HG03066 (cell line): Measurements from ENCODE around the gene MTMR10.
A peak's percentile ranks its signal among the peaks of the same experiment; 100 is the strongest.

ENCODE experiments used
- ATAC-seq: cut with Tn5 transposase; IDR thresholded peaks from one replicate; pipeline ENCODE4 v1.9.1; 2021; ENCODE audit warnings: low read depth; ENCODE audit not compliant: unreplicated experiment

Gene MTMR10

DNA sequence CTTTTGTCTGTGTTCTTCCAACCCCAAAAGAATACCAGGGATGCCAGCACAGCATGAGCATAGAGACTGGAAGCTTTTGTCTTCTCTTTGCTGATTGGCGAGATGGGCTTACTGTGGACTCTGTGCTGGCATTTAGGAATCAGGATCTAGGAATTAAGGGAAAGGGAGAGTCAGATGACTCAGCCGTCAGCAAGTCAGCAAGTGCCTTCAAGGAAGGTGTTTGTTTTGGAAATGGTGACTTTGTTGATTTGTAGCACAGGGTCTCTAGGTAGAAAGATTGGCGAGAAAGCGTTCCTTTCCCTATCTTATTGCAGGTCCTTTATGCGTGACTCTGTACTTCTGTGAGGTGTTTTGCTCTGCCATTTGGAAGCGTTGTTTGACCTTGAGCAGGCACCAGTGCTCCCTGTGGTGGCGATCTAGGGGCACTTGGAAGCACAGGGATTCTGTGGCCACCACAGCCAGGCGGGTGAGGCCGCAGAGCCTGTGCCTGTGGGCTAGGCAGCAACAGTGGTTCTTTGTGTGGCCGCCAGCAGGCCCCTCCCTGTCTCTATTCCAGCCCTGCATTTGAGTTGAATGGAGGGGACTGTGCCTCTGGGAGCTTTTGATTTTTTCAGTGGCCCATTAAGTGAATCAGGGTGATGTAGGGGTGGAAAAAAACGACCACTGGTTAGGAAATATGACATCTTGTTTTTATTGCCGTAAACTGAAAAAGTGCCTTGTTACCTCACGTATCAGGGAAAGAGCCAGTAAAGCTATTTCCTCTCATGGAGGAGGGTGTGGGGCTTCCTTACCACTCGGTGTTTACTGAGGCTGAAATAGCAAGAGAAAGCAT, 68.7 kb downstream of the MTMR10 start:
- ATAC-seq = no peak

DNA sequence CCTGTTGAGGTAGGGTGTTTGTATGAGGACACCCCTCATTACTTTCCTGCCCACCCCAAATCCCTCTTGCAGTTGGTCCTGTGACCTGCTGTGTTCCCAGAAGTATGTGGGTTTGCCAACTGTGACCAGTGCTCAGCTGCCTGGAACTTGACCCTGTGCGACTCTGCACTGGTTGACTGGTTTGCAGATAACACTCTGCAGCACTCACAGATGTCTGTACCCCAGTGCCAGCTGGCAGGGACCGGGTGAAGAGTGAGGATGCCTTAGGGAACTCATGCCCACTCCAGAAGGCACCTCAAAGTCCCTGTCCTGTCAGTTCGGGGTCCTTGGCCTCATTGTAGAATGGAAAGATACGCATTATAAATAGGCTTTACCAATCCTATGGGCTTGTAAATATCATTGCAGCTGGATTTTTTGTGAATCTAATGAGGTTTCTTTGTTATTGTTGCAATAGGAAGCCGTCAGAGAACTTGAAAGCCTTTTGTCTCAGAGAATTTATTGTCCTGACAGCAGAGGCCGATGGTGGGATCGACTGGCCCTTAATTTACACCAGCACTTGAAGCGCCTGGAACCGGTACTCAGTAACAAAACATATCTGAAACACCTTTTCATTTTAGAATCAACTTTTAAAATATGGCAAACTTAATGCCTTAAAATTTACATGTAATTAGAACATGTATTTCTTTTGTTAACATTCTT, 69.5 kb downstream of the MTMR10 start:
- ATAC-seq = no peak

DNA sequence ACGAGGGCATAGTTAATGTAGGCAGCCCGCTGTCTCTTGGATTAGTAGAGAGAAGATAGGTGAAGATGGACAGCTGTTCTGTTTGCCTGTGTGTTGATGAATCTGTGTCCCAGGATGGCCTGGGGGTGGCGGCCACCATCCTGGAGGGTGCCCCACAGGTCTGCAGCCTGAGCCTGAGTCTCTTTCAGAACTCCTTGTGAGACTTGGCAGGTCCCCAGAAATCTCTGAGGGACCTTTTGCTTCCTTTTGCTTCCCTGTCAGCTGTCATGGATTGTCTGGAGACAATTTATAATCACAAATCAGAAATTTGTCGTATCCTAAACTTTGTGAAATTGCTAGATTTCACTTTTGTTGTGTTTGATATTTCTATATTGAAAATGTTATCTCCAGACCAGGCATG, 70.3 kb downstream of the MTMR10 start:
- no peak for ATAC-seq

DNA sequence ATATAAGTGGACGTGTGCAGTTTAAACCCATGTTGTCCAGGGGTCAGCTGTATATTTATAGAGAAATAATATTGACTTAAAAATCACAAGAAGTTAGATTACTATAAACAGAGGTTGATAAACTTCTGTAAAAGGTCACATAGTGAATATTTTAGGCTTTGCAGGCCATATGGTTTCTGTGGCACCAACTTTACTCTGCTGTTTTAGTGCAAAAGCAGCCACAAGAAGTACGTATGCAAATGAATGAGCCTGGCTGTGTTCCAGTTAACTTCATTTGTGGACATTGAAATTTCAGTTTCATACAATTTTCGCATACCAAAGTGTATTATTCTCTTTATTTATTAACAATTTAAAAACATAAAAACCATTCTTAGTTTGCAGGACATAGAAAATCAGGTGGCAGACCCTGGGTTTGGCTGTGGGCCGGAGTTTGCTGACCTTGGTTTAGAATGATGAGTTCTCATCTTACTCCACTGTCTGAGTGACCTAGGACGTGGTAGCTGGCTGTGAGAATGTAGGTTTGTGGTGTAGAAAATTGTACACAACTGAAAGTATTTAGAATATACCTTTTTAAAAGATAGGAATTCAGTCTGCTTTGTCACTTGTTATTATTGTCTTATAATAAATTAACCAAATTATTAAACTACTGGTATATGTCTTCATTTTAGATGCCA, 71.4 kb downstream of the MTMR10 start:
- ATAC-seq = no peak

DNA sequence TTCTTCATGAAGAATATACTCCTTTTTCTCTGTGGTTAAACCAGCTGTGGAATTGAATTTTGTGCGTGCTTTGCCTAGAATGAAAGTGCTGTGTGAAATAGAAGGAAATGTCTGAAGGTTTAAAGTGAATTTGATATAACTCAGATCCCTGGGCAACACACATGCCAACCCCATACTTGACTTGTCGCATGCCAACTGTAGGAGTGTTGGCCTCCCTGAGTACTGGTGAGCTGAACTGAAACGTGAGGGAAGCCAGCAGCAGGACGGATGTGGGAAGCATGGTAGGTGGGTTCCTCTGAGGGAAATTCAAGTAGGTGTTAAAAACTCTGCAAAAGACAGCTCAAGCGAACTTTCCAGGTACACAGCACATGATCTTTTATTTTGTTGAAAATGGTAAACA, 73.1 kb downstream of the MTMR10 start:
- no peak for ATAC-seq

DNA sequence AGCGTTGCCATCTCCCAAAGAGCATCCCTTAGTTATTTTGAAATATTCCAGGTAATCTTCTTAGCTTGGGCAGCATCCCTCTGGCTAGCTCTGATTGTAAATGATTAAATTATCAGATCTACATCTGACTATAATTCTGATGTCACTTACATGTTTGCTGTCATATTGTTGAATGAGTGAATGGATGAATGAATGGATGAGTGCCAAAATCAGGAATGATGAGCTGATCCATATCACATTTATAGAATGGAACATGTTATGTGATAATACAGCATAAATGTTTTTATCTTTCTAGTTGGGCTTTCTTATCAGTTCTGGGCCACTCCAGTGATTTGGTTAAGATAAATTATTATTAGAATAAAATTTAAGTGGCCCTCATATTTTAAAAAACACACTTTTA, 73.8 kb downstream of the MTMR10 start:
- ATAC-seq = no peak

DNA sequence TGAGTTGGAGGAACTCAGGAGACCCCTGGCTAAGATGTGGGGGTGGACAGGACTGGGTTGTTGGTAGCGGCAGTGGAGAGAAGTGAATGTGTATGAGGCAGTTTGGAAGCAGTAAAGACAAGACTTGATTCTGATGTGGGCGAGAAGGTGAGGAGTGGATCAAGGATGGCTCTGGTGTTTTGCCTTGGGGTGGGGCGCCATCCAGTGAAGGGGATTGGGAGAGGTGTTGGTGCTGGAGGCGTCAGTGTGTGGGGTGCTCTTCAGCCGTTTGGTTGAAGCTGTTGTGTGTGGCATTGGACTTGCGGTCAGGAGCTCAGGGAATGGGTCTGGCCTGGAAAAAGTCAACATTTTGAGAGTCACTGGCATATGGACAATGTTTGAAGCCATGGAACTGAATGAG, 74.4 kb downstream of the MTMR10 start:
- ATAC-seq = no peak

DNA sequence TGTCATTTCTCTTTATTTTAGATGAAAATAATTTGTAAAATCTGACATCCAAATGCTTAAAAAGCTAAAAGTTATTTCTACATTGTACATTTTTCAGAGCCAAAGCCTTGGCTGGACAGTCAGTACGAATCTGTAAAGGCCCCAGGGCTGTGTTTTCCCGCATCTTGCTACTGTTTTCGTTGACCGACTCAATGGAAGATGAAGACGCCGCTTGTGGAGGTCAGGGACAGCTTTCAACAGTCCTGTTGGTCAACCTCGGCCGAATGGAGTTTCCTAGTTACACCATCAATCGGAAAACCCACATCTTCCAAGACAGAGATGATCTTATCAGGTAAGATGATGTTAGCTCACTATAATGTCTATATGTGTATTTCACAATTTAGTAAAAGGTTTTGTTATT, 77.7 kb downstream of the MTMR10 start:
- no peak for ATAC-seq

DNA sequence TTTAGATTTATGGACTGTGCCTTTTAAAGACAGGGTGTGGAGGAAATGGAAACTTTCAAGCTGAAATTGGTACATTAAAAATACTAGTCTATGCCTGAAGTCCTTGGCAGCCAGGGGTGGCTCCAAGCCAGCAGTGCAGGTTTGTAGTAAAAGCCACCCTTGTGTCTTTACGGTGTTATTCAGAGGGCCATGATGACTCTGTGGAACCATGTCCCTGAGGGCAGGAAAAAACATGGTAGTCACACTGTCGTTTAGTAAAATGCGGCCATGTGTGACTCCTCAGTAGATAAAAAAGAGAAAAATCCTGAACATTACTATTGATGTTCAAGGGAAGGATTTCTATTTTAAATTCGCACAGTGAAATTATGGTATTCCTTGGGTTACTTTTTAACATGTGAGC, 85.1 kb downstream of the MTMR10 start:
- no peak for ATAC-seq

DNA sequence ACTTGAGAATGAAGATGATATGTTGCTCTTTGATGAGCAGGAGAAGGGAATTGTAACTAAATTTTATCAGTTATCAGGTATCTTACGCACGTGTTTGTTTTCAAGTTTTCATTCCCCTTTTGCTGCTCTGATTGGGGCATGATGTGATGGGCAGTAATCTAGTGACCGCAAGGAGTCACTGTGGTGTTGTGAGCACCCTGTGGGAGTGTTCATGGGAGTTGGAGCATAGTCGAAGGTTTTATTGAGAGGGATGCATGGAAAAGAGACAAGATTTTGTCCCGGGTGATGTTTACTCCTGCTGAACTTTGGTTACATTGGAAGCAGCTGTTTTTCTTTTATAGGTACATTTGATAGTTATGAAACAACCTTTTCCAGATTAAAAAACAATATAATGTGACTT, 85.6 kb downstream of the MTMR10 start:
- ATAC-seq = no peak

DNA sequence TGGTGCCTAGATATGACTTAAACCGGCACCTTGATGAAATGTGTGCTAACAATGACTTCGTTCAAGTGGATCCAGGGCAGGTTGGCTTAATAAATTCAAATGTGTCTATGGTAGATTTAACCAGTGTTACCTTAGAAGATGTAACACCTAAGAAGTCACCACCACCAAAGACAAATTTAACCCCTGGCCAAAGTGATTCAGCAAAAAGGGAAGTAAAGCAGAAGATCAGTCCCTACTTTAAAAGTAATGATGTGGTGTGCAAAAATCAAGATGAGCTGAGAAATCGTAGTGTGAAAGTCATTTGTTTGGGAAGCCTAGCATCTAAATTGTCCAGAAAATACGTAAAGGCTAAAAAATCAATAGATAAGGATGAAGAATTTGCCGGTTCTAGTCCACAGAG, 86.6 kb downstream of the MTMR10 start:
- ATAC-seq = no peak

DNA sequence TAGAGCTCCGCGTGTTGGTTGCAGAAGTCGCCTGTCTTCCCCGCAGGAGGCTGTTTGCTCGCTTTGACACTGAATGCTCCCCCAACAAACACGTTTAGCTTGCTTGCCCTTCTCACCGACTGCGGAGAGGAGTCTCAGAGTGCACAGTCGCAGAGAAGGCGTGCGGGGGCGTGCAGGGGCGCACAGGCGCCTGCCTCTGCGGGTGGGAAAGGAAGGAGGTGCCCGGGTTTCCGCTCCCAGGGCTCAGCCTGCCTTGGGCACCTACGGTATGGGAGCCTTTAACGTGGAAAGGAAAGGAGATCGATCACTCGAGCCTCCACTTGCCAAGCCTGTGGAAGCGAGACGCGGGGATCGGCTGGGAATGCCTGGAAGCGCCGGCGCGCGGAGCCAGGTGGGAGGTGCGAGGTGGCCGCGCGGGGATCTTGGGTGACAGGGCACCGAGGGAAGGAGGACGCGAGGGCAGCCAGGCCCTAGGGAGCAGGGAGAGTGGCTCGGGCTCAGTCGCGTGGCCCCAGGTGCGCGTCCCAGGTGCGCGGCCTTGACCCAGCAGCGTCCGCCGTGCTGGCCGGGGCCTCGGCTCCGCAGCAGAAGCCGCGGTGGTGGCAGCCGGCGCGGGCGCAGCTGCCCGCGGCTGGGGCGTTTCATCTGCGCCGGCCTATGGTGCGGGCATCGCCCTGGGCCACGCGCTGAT, 87.8 kb downstream of the MTMR10 start, which contains the start of gene FAN1:
Gene FAN1, plus strand, starts transcription at position 419 of the 691 bp plus-strand sequence. CDS start 749 bp downstream, outside the sequence.
- peak; percentile 91 for ATAC-seq

DNA sequence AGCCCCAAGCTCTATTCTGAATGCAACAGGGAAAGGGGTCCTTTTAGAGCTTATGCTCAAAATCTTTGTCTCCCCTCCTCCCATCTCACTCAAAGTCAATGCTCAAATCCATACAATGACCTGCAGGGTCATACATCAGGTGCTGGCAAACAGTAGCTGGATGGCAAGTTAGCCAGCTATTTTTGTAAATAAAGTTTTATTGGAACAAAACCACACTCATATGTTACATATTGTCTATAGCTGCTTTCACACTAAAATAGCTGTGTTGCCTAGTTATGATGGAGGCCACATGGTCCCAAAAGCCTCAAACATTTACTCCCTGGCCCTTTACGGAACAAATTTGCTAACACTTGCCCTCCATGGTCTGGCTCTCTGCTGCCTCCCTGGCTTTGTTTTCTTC, 89.5 kb downstream of the MTMR10 start:
- no peak for ATAC-seq

DNA sequence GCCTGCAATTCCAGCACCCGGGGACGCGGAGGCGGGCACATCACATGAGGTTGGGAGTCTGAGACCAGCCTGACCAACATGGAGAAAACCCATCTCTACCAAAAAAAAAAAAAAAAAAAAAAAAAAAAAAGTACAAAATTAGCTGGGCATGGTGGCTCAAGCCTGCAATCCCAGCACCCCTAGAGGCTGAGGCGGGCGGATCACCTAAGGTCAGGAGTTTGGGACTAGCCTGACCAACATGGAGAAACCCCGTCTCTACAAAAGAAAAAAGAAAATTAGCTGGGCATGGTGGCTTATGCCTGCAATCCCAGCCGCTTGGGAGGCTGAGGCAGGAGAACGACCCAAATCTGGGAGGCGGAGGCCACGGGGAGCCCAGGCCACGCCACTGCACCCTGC, 95.2 kb downstream of the MTMR10 start:
- no peak for ATAC-seq

DNA sequence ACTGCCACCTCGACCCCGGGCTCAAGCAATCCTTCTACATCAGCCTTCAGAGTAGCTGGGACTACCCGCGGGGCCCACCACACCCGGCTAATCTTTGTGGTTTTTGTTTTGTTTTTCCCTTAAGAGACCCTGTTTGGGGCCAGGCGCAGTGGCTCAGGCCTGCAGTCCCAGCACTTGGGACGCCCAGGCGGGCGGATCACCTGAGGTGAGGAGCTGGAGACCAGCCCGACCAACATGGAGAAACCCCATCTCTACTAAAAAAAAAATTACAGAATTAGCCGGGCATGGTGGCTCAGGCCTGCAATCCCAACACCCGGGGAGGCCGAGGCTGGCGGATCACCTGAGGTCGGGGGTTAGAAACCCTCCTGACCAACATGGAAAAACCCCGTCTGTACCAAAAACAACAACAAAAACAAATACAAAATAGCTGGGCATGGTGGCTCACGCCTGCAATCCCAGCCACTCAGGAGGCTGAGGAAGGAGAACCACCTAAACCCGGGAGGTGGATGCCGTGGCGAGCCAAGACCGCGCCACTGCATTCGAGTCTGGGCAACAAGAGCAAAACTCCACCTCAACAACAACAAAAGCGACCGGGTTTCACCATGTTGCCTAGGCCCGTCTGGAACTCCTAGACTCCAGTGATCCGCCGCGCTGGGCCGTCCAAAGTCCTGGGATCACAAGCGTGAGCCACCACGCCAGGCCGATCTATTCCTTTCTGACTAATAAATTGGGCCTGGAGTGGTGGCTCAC, 95.8 kb downstream of the MTMR10 start:
- ATAC-seq = no peak

DNA sequence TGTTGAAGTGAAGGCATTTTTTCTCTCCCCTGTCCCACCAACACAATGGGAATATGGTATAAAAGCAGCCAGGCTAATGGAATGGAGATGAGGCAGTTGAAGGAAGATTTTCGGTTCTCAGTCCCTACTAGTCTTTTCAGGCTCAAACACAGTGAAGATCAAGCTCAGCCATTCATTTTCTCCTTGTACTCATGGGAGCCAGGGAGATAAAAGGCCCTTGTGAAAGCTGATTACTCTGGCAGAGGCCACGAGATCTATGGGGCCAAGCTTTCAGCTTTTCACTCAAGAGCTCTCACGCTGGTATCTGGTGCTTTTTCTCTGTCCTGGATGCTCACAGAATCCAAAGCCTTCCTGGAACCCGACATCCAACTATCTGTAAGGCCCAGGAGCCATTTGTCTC, 102.2 kb downstream of the MTMR10 start:
- ATAC-seq = no peak
